Activated CD8-positive, alpha-beta memory T cell treated with anti-CD3 and anti-CD28 coated beads, Interleukin-2, amount 50 U/mL, for 48 hours (primary cell): ENCODE measurements around the gene CHKB.
"Not testable (repeated sequence)": the region's sequence is repeated elsewhere in the genome, so short reads cannot be mapped to it uniquely, and the experiment has no call there.

ENCODE experiments used
- DNase-seq: peaks from one replicate; pipeline ENCODE4 v3.0.0-alpha.2; 2020

CHKB gene

GRCh38 chr22:50582493-50583293, at the start of gene CHKB:
Gene CHKB (minus strand): TSS chr22:50582849. CDS start chr22:50582781, 68 bp downstream.
- DNase-seq: peak; percentile 98

- no peak for DNase-seq
Measured at GRCh38 chr22:50630376-50630775, 47.7 kb upstream of the CHKB start.

GRCh38 chr22:50628543-50629134, 46.0 kb upstream of the CHKB start:
- no peak for DNase-seq

- peak; percentile 85 for DNase-seq
Measured at GRCh38 chr22:50627642-50628542, 45.2 kb upstream of the CHKB start, which contains the start of gene ARSA. Gene ARSA (minus strand): TSS chr22:50628152. CDS start chr22:50627779, 373 bp downstream.

- DNase-seq: no peak
Measured at GRCh38 chr22:50626850-50627641, 44.4 kb upstream of the CHKB start.

GRCh38 chr22:50626314-50626849, 43.7 kb upstream of the CHKB start:
- DNase-seq: no peak

GRCh38 chr22:50625568-50626313, 43.1 kb upstream of the CHKB start:
- no peak for DNase-seq

GRCh38 chr22:50625131-50625567, 42.5 kb upstream of the CHKB start:
- DNase-seq: no peak

- DNase-seq: no peak
Measured at GRCh38 chr22:50624347-50625130, 41.9 kb upstream of the CHKB start.

GRCh38 chr22:50622723-50623327, 40.2 kb upstream of the CHKB start:
- no peak for DNase-seq

- DNase-seq: no peak
Measured at GRCh38 chr22:50621948-50622722, 39.5 kb upstream of the CHKB start.

GRCh38 chr22:50621356-50621880, 38.8 kb upstream of the CHKB start:
- DNase-seq: peak; percentile 78

- DNase-seq: peak; percentile 87
Measured at GRCh38 chr22:50620593-50621355, 38.1 kb upstream of the CHKB start.

GRCh38 chr22:50614296-50614695, 31.6 kb upstream of the CHKB start:
- not testable (repeated sequence) for DNase-seq

- DNase-seq: no peak
Measured at GRCh38 chr22:50613291-50613981, 30.8 kb upstream of the CHKB start.

- peak; percentile 73 for DNase-seq
Measured at GRCh38 chr22:50612528-50613221, 30.0 kb upstream of the CHKB start.

- DNase-seq: no peak
Measured at GRCh38 chr22:50612168-50612527, 29.5 kb upstream of the CHKB start.
